Right lobe of liver (tissue), 4 donors: ENCODE measurements around the gene FLYWCH1.

Source experiments
- POLR2A ChIP-seq: fragments of 450-650 bp; IDR thresholded peaks from one replicate; pipeline ENCODE4 v1.6.1; 2017; ENCODE audit warnings: antibody characterized with exemption, mild to moderate bottlenecking
- TF ChIP-seq, protein P1 (sequence below), 4 donors: fragments of 200-600 bp in 3 of 4; fragments of 450-650 bp in 1 of 4; IDR thresholded peaks; one replicate each; pipeline versions ENCODE4 v1.5.1 to v1.8.0; 2016 to 2022; ENCODE audit warnings: antibody characterized with exemption in 4 of 4, mild to moderate bottlenecking in 2 of 4
- donor health status: DM: no; HTN: no; CAD: no.
- donor health status: DM: no; HTN: no; CAD: no.
- donor health status: DM: no; HTN: yes; CAD: no.

DNA sequence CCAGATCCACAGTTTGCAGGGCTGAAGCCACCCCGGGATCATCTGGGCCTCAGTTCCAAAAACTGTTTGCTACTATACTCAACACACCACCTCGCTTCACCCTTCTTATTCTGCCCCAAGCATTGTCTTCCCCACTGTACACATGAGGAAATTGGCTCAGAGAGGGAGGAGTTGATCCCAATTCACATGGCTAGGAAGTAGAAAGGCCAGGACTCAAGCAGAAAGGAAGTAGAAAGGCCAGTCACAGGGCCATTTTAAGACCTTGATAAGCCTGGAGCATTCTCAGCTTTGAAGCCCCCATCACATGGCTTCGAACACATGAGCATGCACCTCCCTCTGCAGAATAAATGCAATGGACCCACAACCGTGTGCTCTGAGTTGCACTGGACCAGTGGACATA, 46.1 kb upstream of the FLYWCH1 start:
- TF ChIP-seq, protein P1, sequence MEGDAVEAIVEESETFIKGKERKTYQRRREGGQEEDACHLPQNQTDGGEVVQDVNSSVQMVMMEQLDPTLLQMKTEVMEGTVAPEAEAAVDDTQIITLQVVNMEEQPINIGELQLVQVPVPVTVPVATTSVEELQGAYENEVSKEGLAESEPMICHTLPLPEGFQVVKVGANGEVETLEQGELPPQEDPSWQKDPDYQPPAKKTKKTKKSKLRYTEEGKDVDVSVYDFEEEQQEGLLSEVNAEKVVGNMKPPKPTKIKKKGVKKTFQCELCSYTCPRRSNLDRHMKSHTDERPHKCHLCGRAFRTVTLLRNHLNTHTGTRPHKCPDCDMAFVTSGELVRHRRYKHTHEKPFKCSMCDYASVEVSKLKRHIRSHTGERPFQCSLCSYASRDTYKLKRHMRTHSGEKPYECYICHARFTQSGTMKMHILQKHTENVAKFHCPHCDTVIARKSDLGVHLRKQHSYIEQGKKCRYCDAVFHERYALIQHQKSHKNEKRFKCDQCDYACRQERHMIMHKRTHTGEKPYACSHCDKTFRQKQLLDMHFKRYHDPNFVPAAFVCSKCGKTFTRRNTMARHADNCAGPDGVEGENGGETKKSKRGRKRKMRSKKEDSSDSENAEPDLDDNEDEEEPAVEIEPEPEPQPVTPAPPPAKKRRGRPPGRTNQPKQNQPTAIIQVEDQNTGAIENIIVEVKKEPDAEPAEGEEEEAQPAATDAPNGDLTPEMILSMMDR (IDR thresholded peaks at IDR 0.05) = no peak
- no peak for TF ChIP-seq POLR2A
